HG03378 (cell line): ENCODE results near the gene GRM5.
"Not testable (repeated sequence)": the region's sequence is repeated elsewhere in the genome, so short reads cannot be mapped to it uniquely, and the experiment has no call there.

Source experiments
- ATAC-seq: cut with Tn5 transposase; IDR thresholded peaks from one replicate; pipeline ENCODE4 v1.9.1; 2021; ENCODE audit warnings: mild to moderate bottlenecking, moderate library complexity; ENCODE audit not compliant: unreplicated experiment

The GRM5 gene

GRCh38 chr11:88843766-88844426 is 221.9 kb downstream of the GRM5 start:
- ATAC-seq, result not testable (repeated sequence)

- not testable (repeated sequence) for ATAC-seq
These were observed 227.6 kb downstream of the GRM5 start for GRCh38 chr11:88838139-88838538.

GRCh38 chr11:88835709-88836108 is 230.1 kb downstream of the GRM5 start:
- not testable (repeated sequence) for ATAC-seq

GRCh38 chr11:88831303-88831890 is 234.4 kb downstream of the GRM5 start:
- ATAC-seq, result no peak

- no peak for ATAC-seq
These were observed 238.6 kb downstream of the GRM5 start for GRCh38 chr11:88827018-88827676.

GRCh38 chr11:88819616-88820015 is 246.2 kb downstream of the GRM5 start:
- no peak for ATAC-seq

GRCh38 chr11:88818978-88819377 is 246.8 kb downstream of the GRM5 start:
- ATAC-seq, result no peak

GRCh38 chr11:88815505-88815904 is 250.3 kb downstream of the GRM5 start:
- ATAC-seq, result no peak

- ATAC-seq, result no peak
These were observed 251.7 kb downstream of the GRM5 start for GRCh38 chr11:88814076-88814475.

GRCh38 chr11:88813233-88813915 is 252.4 kb downstream of the GRM5 start:
- peak; percentile 88 for ATAC-seq

GRCh38 chr11:88810420-88811097 is 255.2 kb downstream of the GRM5 start:
- no peak for ATAC-seq

- ATAC-seq, result no peak
These were observed 256.7 kb downstream of the GRM5 start for GRCh38 chr11:88809126-88809525.

GRCh38 chr11:88807349-88807748 is 258.4 kb downstream of the GRM5 start:
- ATAC-seq, result peak; percentile 45

GRCh38 chr11:88806410-88806809 is 259.4 kb downstream of the GRM5 start:
- peak; percentile 57 for ATAC-seq

GRCh38 chr11:88801484-88802123 is 264.2 kb downstream of the GRM5 start:
- no peak for ATAC-seq

GRCh38 chr11:88799771-88800500 is 265.8 kb downstream of the GRM5 start:
- no peak for ATAC-seq

- ATAC-seq, result no peak
These were observed 275.6 kb downstream of the GRM5 start for GRCh38 chr11:88790182-88790581.

GRCh38 chr11:88779577-88779976 is 286.2 kb downstream of the GRM5 start:
- no peak for ATAC-seq

GRCh38 chr11:88770475-88771079 is 295.2 kb downstream of the GRM5 start:
- ATAC-seq, result no peak

- ATAC-seq, result no peak
These were observed 321.6 kb downstream of the GRM5 start for GRCh38 chr11:88744140-88744539.
